Measurements from ENCODE around the gene FAM120AOS.
"Not testable (repeated sequence)": the region's sequence is repeated elsewhere in the genome, so short reads cannot be mapped to it uniquely, and the experiment has no call there.

Gene FAM120AOS

DNA sequence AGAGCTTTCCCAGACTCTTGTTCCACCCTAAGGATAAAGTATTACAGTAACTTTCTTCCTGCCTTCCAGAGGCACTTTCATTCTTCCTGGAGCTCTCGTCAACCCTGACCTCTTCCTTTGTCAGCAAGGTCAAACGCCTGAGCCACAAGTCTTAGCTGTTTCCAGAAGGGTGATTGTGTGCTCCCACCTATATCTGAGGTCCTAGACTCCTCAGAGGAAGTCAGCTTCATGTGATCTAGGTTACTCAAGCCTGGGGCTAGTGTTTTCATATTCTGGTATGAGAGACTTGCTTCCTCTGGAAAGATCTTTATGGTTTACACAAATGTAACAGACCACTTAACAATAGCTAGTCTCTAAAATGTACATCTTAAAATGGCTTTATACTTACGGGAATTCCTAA is 7.3 kb downstream of the FAM120AOS start:
- no peak overlapping the region for H3K27ac ChIP-seq
- no peak for TF ChIP-seq ZFX (IDR thresholded peaks at IDR 0.05; ENCODE audit: borderline replicate concordance)
- TF ChIP-seq, protein P1, sequence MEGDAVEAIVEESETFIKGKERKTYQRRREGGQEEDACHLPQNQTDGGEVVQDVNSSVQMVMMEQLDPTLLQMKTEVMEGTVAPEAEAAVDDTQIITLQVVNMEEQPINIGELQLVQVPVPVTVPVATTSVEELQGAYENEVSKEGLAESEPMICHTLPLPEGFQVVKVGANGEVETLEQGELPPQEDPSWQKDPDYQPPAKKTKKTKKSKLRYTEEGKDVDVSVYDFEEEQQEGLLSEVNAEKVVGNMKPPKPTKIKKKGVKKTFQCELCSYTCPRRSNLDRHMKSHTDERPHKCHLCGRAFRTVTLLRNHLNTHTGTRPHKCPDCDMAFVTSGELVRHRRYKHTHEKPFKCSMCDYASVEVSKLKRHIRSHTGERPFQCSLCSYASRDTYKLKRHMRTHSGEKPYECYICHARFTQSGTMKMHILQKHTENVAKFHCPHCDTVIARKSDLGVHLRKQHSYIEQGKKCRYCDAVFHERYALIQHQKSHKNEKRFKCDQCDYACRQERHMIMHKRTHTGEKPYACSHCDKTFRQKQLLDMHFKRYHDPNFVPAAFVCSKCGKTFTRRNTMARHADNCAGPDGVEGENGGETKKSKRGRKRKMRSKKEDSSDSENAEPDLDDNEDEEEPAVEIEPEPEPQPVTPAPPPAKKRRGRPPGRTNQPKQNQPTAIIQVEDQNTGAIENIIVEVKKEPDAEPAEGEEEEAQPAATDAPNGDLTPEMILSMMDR (IDR thresholded peaks at IDR 0.05): no peak

DNA sequence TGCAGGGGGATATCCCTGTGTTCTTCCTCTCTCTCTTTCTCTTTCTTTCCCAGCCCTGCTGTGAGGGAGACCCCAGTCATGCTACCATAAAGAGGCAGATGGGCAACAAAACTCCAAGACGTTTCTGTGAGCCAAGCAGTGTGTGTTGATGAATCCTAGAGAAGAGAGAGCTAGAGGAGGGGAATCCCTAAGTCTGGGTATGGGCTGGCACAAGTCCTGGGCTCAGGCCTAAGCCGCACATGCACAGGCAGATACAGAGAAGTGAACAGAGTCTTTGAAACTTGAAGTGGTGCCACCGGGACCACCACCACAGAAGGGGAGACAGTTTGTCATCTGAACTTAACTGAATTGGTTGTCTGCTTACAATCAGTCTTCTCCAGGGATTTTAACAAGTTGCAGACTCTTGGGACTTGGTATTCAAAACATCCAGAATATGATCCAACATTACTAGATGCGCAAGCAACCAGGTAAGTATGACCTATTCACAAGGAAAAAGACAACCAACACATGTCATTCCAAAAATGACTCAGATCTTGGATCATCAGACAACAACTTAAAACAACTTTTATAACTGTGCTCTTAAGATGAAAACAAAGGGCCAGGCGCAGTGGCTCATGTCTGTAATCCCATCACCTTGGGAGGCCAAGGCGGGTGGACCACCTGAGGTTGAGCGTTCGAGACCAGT is 12.3 kb downstream of the FAM120AOS start:
- H3K27ac ChIP-seq: no peak overlapping the region
- TF ChIP-seq, protein P1 (IDR thresholded peaks at IDR 0.05): no peak

DNA sequence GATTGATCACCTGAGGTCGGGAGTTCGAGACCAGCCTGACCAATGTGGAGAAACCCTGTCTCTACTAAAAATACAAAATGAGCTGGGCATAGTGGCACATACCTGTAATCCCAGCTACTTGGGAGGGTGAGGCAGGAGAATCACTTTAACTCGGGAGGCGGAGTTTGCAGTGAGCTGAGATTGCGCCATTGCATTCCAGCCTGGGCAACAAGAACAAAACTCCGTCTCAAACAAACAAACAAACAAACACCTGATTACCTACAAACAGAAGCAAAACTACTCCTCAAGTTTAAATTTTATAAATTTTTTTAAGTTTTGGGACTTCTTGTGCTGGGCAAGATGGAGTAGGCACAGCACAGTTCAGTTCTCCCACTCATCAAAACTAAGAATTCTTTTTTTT is 14.1 kb downstream of the FAM120AOS start:
- H3K27ac ChIP-seq: not testable (repeated sequence)

DNA sequence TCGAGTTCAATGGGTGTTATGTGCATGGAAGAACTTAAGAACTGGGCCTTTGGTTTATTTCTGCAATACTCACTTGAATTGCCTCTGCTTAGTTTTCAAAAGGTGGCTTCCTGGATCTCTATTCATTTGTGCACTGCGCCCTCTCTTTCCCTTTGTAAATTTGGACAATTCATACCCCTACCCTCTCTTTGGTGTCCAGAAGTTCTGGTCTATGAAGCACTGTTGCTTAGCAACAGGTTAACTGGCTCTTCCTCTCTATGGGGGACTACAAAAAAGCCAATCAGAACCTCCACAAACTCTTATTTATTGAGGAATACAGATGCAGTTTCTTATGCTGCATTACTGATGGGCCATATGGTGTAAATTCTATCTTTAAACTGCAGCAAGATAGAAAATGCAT is 15.4 kb downstream of the FAM120AOS start:
- TF ChIP-seq ZFX (IDR thresholded peaks at IDR 0.05; ENCODE audit: borderline replicate concordance): no peak
- TF ChIP-seq, protein P1 (IDR thresholded peaks at IDR 0.05): no peak
- no peak overlapping the region for H3K27ac ChIP-seq

DNA sequence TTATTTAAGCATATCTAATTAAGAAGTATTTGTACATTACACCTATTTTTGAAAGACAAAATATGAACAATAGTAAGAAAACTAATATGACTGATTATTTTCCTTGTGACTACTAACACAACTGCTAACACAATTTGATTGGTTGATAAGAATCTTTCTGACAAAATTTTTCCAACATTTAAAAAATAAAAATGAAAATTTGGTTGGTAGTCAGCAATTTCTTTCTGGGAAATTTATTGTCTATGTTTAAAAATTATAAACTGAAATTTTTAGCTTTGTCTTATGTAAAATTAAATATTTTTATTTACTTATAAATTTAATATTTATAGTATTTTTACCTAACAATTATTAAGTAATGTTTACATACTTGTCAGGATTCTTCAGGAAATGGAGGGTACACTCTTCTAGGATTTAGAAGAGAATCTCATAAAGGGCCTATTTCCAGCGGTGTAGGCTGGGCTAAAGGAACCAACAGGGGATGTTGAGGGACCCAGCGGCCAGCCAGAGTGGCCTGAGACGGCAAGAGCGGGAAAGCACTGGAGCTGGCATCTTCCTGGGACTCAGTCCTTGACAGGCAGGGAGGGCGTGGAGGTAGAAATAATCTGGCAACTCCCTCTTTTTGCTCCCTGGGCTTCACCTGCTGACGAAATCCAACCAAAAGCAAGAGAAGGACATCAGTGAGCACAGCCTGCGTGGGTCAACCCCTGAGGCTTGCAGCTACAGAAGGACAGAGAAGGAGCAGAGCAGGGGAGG is 16.6 kb downstream of the FAM120AOS start:
- TF ChIP-seq, protein P1 (IDR thresholded peaks at IDR 0.05): no peak
- no peak for TF ChIP-seq ZFX (IDR thresholded peaks at IDR 0.05; ENCODE audit: borderline replicate concordance)
- H3K27ac ChIP-seq: no peak overlapping the region

DNA sequence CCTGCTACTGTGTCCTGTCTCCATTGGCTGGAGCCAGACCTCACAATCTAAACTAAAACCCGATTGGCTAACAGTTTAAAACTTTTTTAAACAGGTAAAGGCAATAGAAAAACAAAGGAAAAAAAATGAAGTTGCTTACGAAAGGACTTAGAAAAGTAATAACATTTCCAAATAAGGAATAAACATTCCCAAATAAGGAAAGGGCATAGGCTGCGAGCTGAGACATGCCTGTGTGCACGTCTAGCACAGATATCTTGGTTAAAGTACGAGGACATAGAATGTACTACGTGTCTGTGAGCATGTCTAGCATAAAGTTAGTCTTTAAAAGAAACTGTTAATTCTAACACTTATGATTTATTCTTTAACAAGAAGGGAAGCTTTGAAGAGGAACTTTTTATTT is 17.2 kb downstream of the FAM120AOS start:
- TF ChIP-seq, protein P1 (IDR thresholded peaks at IDR 0.05): no peak
- no peak for TF ChIP-seq ZFX (IDR thresholded peaks at IDR 0.05; ENCODE audit: borderline replicate concordance)
- H3K27ac ChIP-seq: no peak overlapping the region

DNA sequence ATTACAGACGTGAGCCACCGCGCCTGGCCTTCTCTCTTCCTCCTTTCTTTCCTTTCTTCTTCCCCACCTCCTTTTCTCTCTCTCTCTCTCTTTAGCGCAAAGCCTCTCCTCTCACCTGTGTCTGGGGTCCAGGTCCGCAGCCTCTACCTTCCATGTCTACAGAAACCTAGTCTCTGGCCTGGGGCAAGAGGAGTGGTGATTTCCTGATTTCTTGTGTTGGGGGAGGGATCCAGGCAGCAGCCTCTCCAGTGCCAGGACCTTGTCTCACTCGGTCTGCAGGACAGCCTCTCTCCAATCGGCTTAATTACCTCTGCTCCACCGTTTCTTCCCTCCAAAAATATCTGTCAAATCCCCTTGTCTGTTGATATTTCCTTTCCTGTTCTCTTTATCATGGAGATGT is 18.0 kb downstream of the FAM120AOS start:
- TF ChIP-seq, protein P1 (IDR thresholded peaks at IDR 0.05): no peak
- no peak for TF ChIP-seq ZFX (IDR thresholded peaks at IDR 0.05; ENCODE audit: borderline replicate concordance)
- no peak overlapping the region for H3K27ac ChIP-seq
